Mesothelial cell of epicardium (in vitro differentiated cells): ENCODE measurements around the gene GIGYF2. TPM values are rescaled to one million over a fixed set of nuclear protein-coding genes. Genes with fewer than 3 reads are reported as not detected.

Source experiments
- DNase-seq, 2 experiments: peaks; one replicate each; pipeline ENCODE4 v3.0.0; 2021; ENCODE audit warnings: low spot score in 2 of 2; ENCODE audit not compliant: unreplicated experiment in 2 of 2
- H3K27ac Mint-ChIP-seq: 2 replicates; pipeline ENCODE4 v1.8.0; 2021; ENCODE audit warnings: mixed read lengths
- H3K27me3 Mint-ChIP-seq: 2 replicates; pipeline ENCODE4 v1.8.0; 2021; ENCODE audit warnings: low read depth, mixed read lengths
- H3K36me3 Mint-ChIP-seq: 2 replicates; pipeline ENCODE4 v1.8.0; 2021; ENCODE audit warnings: mixed read lengths
- H3K4me1 Mint-ChIP-seq: 2 replicates; pipeline ENCODE4 v1.8.0; 2021; ENCODE audit warnings: mixed read lengths
- H3K4me3 Mint-ChIP-seq: 2 replicates; pipeline ENCODE4 v1.8.0; 2021; ENCODE audit warnings: mild to moderate bottlenecking, moderate library complexity, mixed read lengths
- H3K9me3 Mint-ChIP-seq: 2 replicates; pipeline ENCODE4 v1.8.0; 2021; ENCODE audit warnings: mixed read lengths
- CTCF ChIP-seq: fragments of 200-600 bp; sonication (generic); IDR thresholded peaks from one replicate; pipeline ENCODE4 v1.5.0; 2021; ENCODE audit warnings: antibody characterized with exemption; ENCODE audit not compliant: unreplicated experiment
- total RNA-seq: library from RNA; stranded (reverse); gene quantifications from 3 replicates; pipeline ENCODE4 v1.2.1, GENCODE V29; 2021

GIGYF2 gene
- total RNA-seq, 1 donor from 2014 or later, result 78.8 TPM

- no peak for DNase-seq
- no peaks in the 10 kb centered on the region for H3K4me1 Mint-ChIP-seq
- H3K27me3 Mint-ChIP-seq, result no peaks in the 10 kb centered on the region
- no peak for TF ChIP-seq CTCF
- no peaks in the 10 kb centered on the region for H3K9me3 Mint-ChIP-seq
- H3K4me3 Mint-ChIP-seq, result no peak overlapping the region
- no peak overlapping the region for H3K27ac Mint-ChIP-seq
- H3K36me3 Mint-ChIP-seq, result peaks cover 14% of the 10 kb centered on the region
Observed at GRCh38 chr2:232741972-232742371, 44.8 kb downstream of the GIGYF2 start.

GRCh38 chr2:232744963-232745362 lies 47.8 kb downstream of the GIGYF2 start:
- Mint-ChIP-seq H3K27ac (no peak overlapping the region), H3K4me3 (no peak overlapping the region), H3K36me3 (peaks cover 19% of the 10 kb centered on the region), H3K4me1 (no peaks in the 10 kb centered on the region), H3K9me3 (no peaks in the 10 kb centered on the region), H3K27me3 (no peaks in the 10 kb centered on the region)
- TF ChIP-seq CTCF, result no peak
- no peak for DNase-seq

GRCh38 chr2:232748038-232748437 lies 50.9 kb downstream of the GIGYF2 start:
- Mint-ChIP-seq H3K4me1 (no peaks in the 10 kb centered on the region), H3K27ac (no peak overlapping the region), H3K4me3 (no peak overlapping the region), H3K36me3 (peaks cover 22% of the 10 kb centered on the region), H3K27me3 (no peaks in the 10 kb centered on the region), H3K9me3 (no peaks in the 10 kb centered on the region)
- no peak for TF ChIP-seq CTCF
- DNase-seq, result no peak

DNA sequence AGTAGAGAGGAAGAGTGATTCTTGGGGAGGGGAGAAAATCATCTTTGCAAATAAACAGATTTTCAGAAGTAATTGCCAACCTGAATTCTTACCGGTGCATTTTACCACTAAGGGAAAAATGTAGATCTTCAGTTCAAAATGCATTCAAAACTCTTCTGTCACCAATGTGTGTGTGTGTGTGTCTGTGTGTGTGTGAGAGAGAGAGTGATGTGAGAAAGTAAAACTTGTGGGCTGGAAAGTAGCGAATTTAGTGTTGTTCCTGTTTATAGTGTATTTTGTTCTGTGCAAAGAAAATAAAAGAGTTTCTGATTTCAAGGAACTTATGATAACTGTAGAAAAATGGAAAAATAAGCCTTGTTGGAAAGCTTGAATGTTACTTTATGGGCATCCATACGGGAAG lies 52.2 kb downstream of the GIGYF2 start:
- H3K4me3 Mint-ChIP-seq, result no peak overlapping the region
- H3K27ac Mint-ChIP-seq, result no peak overlapping the region
- H3K9me3 Mint-ChIP-seq, result no peaks in the 10 kb centered on the region
- H3K4me1 Mint-ChIP-seq, result no peaks in the 10 kb centered on the region
- H3K27me3 Mint-ChIP-seq, result no peaks in the 10 kb centered on the region
- no peak for TF ChIP-seq CTCF
- peaks cover 23% of the 10 kb centered on the region for H3K36me3 Mint-ChIP-seq
- no peak for DNase-seq

DNA sequence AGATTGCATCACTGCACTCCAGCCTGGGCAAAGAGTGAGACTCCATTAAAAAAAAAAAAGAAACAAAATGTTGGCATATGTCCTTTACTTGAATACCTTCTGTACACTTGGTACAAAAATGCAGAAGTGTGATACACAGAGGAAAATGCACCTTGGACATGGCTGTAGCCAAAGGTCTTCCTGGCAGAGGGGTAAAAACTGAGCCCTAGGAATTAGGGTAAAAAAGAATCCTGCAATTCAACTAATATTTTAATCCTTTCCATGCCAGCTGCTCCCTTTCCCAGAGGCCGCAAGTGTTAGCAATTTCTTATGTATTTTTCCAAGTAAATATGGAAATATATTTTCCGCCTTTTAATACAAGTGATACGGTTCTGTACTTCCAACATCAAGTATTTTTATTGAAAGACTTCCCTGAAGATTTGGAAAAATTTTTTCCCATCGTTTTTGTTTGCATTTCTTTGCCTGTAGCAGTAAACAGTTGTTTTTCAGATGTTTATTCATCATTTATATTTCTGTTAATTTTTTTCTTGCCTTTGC lies 53.1 kb downstream of the GIGYF2 start:
- H3K27me3 Mint-ChIP-seq, result no peaks in the 10 kb centered on the region
- no peak overlapping the region for H3K27ac Mint-ChIP-seq
- no peaks in the 10 kb centered on the region for H3K9me3 Mint-ChIP-seq
- no peak overlapping the region for H3K4me3 Mint-ChIP-seq
- no peaks in the 10 kb centered on the region for H3K4me1 Mint-ChIP-seq
- TF ChIP-seq CTCF, result no peak
- peaks cover 23% of the 10 kb centered on the region for H3K36me3 Mint-ChIP-seq
- no peak for DNase-seq

GRCh38 chr2:232757905-232758304 lies 60.8 kb downstream of the GIGYF2 start:
- Mint-ChIP-seq H3K9me3 (no peaks in the 10 kb centered on the region), H3K36me3 (peaks cover 12% of the 10 kb centered on the region), H3K27ac (no peak overlapping the region), H3K4me1 (no peaks in the 10 kb centered on the region), H3K4me3 (no peak overlapping the region), H3K27me3 (no peaks in the 10 kb centered on the region)
- TF ChIP-seq CTCF, result no peak
- no peak for DNase-seq
